ENCODE data around the gene ROR1. TPM values are rescaled to one million over a fixed set of nuclear protein-coding genes. Genes with fewer than 3 reads are reported as not detected.

ROR1 gene
- total and polyA plus RNA-seq, 2 of the 4 experiments (the other 2 are of a cell fraction) = 4.4 to 10.0 TPM

GRCh38 chr1:64062529-64062928, 288.7 kb downstream of the ROR1 start:
- CTCF ChIA-PET = no interaction called here
- no peak overlapping the region for H3K27ac ChIP-seq (ENCODE audit: insufficient read depth, low read length)
- no peaks in the 10 kb centered on the region for H3K9me1 ChIP-seq (ENCODE audit: insufficient read depth, low read length)
- POLR2A ChIA-PET (ENCODE audit: unreplicated experiment) = no interaction called here
- dilution Hi-C loops (cut with HindIII; ENCODE audit: low sequenced_read_pairs, unreplicated experiment) (no loop called here), intact Hi-C loops (cut with micrococcal nuclease) (no loop called here), in situ Hi-C loops (cut with MboI; ENCODE audit: low sequenced_read_pairs) (no loop called here)
- H2BK5ac ChIP-seq (ENCODE audit: low read depth, low read length, poor library complexity, severe bottlenecking) = no peak overlapping the region
- H2BK120ac ChIP-seq (ENCODE audit: low read depth, low read length) = no peak overlapping the region
- DNase-seq = no peak
- H3K79me1 ChIP-seq (ENCODE audit: low read depth in 1 of 2, low read length in 2 of 2) = no peaks in the 10 kb centered on the region
- H3K18ac ChIP-seq (ENCODE audit: low read depth, low read length) = no peak overlapping the region
- H4K8ac ChIP-seq (ENCODE audit: low read depth in 2 of 2, low read length in 2 of 2) = no peak overlapping the region
- no peak overlapping the region for H3K9ac ChIP-seq (ENCODE audit: low read depth, low read length)
- no peak overlapping the region for H3K4me2 ChIP-seq (ENCODE audit: low read depth, low read length)
- H2AK5ac ChIP-seq (ENCODE audit: low read depth, low read length) = no peak overlapping the region
- H3K56ac ChIP-seq (ENCODE audit: extremely low read depth, insufficient read depth, low read length) = no peak overlapping the region
- no CpG with 5 or more reads among the region's 6 CpGs for WGBS, 2 experiments (ENCODE audit: extremely low coverage in 2 of 2, insufficient read length in 1 of 2)
- no peak for ATAC-seq (ENCODE audit: low read depth)
- no peak overlapping the region for H2BK20ac ChIP-seq (ENCODE audit: low read depth, low read length)
- no peaks in the 10 kb centered on the region for H3K36me3 ChIP-seq (ENCODE audit: control insufficient read depth, insufficient read depth, low read length)
- TF ChIP-seq RAD21 (IDR thresholded peaks at IDR 0.05; ENCODE audit: low read length) (no peak), RCOR1 (IDR thresholded peaks at IDR 0.05; ENCODE audit: insufficient replicate concordance, low read length) (no peak), POLR2A (IDR thresholded peaks at IDR 0.05; ENCODE audit: low read depth, low read length) (no peak), BHLHE40 (IDR thresholded peaks at IDR 0.05; ENCODE audit: low read depth, low read length) (no peak), NFE2L2 (IDR thresholded peaks at IDR 0.05; ENCODE audit: low read depth, low read length) (no peak), MAZ (IDR thresholded peaks at IDR 0.05; ENCODE audit: borderline replicate concordance, low read depth, low read length) (no peak), CEBPB (IDR thresholded peaks at IDR 0.05; ENCODE audit: low read depth, low read length) (no peak), ELK1 (IDR thresholded peaks at IDR 0.05; ENCODE audit: borderline replicate concordance, low read depth, low read length) (no peak), MAFK (IDR thresholded peaks at IDR 0.05; ENCODE audit: low read depth, low read length) (no peak), MXI1 (IDR thresholded peaks at IDR 0.05; ENCODE audit: borderline replicate concordance, low read depth, low read length) (no peak), SMC3 (IDR thresholded peaks at IDR 0.05; ENCODE audit: low read depth, low read length) (no peak), RFX5 (IDR thresholded peaks at IDR 0.05; ENCODE audit: low read depth, low read length) (no peak), CHD1 (IDR thresholded peaks at IDR 0.05; ENCODE audit: low read depth, low read length) (no peak), FOS (IDR thresholded peaks at IDR 0.05; ENCODE audit: low read depth, low read length) (no peak)
- TF ChIP-seq, protein P1, sequence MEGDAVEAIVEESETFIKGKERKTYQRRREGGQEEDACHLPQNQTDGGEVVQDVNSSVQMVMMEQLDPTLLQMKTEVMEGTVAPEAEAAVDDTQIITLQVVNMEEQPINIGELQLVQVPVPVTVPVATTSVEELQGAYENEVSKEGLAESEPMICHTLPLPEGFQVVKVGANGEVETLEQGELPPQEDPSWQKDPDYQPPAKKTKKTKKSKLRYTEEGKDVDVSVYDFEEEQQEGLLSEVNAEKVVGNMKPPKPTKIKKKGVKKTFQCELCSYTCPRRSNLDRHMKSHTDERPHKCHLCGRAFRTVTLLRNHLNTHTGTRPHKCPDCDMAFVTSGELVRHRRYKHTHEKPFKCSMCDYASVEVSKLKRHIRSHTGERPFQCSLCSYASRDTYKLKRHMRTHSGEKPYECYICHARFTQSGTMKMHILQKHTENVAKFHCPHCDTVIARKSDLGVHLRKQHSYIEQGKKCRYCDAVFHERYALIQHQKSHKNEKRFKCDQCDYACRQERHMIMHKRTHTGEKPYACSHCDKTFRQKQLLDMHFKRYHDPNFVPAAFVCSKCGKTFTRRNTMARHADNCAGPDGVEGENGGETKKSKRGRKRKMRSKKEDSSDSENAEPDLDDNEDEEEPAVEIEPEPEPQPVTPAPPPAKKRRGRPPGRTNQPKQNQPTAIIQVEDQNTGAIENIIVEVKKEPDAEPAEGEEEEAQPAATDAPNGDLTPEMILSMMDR (conservative IDR thresholded peaks at IDR 0.05; ENCODE audit: low read depth, low read length) = no peak
- TF ChIP-seq, protein P2, sequence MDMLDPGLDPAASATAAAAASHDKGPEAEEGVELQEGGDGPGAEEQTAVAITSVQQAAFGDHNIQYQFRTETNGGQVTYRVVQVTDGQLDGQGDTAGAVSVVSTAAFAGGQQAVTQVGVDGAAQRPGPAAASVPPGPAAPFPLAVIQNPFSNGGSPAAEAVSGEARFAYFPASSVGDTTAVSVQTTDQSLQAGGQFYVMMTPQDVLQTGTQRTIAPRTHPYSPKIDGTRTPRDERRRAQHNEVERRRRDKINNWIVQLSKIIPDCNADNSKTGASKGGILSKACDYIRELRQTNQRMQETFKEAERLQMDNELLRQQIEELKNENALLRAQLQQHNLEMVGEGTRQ (IDR thresholded peaks at IDR 0.05; ENCODE audit: low read depth, low read length) = no peak
- no peak overlapping the region for H3K4me3 ChIP-seq (ENCODE audit: insufficient read depth, low read depth, low read length)
- H2AK9ac ChIP-seq (replicated peaks; ENCODE audit: low read depth, low read length, poor library complexity) = no peak overlapping the region
- peaks cover 4% of the 10 kb centered on the region; the same call in 1 of the 2 replicates for H3K27me3 ChIP-seq (ENCODE audit: control insufficient read depth, insufficient read depth, low read length)
- no peak overlapping the region for H2AFZ ChIP-seq (replicated peaks; ENCODE audit: low read length, poor library complexity)
- no peak overlapping the region for H3K4ac ChIP-seq (ENCODE audit: low read depth, low read length)
- H3K23ac ChIP-seq (ENCODE audit: low read depth, low read length) = no peak overlapping the region
- H3K4me1 ChIP-seq (ENCODE audit: control insufficient read depth, insufficient read depth, low read length) = no peaks in the 10 kb centered on the region; the same call in 1 of the 2 replicates
- no peak overlapping the region for H3K14ac ChIP-seq (replicated peaks; ENCODE audit: low read depth, low read length)
- no TSS peak for BruUV-seq (replicated peaks)
- no peak overlapping the region for H4K91ac ChIP-seq (ENCODE audit: insufficient read depth, low read depth, low read length)
- no peaks in the 10 kb centered on the region for H3K9me3 ChIP-seq (ENCODE audit: control insufficient read depth, insufficient read depth, low read length)
- H2BK15ac ChIP-seq (ENCODE audit: low read depth, low read length) = no peak overlapping the region
- no peak overlapping the region for H4K5ac ChIP-seq (ENCODE audit: low read depth, low read length)
- no peaks in the 10 kb centered on the region for H4K20me1 ChIP-seq (ENCODE audit: insufficient read depth, low read length)
